Measurements from ENCODE around the gene RAB19.

RAB19 gene

DNA sequence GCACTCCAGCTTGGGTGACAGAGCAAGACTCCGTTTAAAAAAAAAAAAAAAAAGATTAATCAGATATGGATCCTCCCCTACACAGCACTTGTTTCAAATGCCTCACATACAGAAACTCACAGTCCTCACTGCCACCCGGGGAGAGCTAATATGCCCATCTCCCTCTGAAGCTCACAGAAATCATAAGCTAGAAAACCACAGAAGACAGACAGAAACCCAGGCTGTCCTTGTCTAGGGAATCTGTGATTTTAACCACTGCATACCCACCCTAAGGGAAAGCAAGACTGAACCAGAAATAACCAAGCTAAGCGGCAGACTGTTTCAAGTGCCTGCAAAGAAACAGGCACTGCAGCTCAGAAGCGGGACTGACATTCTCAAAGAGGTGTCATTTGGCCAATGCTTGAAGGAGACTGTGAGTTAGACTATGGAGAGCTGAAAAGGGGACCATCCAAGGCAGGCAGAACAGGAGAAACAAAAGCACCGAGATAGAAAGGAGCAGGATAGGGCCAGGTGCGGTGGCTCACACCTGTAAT is 43.1 kb upstream of the RAB19 start:
- TF ChIP-seq EZH2 (IDR thresholded peaks at IDR 0.05; ENCODE audit: borderline replicate concordance, low read depth, low read length, severe bottlenecking), result no peak
- no peak for TF ChIP-seq CTCF (IDR thresholded peaks at IDR 0.05; ENCODE audit: borderline replicate concordance, extremely low read depth, low read length, poor library complexity, severe bottlenecking)
- Histone ChIP-seq H3K79me2 (ENCODE audit: insufficient read depth, low read length) (no peaks in the 10 kb centered on the region), H3K9me3 (ENCODE audit: insufficient read depth, low read length, severe bottlenecking) (no peaks in the 10 kb centered on the region), H3K27me3 (ENCODE audit: insufficient read depth, low read length, poor library complexity) (no peaks in the 10 kb centered on the region), H4K20me1 (ENCODE audit: insufficient read depth, low read length) (no peaks in the 10 kb centered on the region), H3K36me3 (ENCODE audit: insufficient read depth, low read length) (peaks cover 36% of the 10 kb centered on the region), H3K4me3 (ENCODE audit: low read depth in 1 of 2, low read length in 2 of 2) (no peak overlapping the region), H3K27ac (ENCODE audit: low read length) (no peak overlapping the region), H3K9ac (ENCODE audit: low read depth, low read length) (no peak overlapping the region), H2AFZ (ENCODE audit: low read depth, low read length) (no peak overlapping the region), H3K4me1 (ENCODE audit: insufficient read depth, low read length) (no peaks in the 10 kb centered on the region), H3K4me2 (ENCODE audit: insufficient read depth, low read length) (no peak overlapping the region)
- DNase-seq (peak; percentile 16), ATAC-seq (ENCODE audit: insufficient read depth, low read depth) (peak; percentile 66)

- H3K36me3 ChIP-seq (ENCODE audit: insufficient read depth, low read length), result peaks cover 39% of the 10 kb centered on the region
- no peaks in the 10 kb centered on the region for H3K4me1 ChIP-seq (ENCODE audit: insufficient read depth, low read length)
- no peaks in the 10 kb centered on the region for H3K27me3 ChIP-seq (ENCODE audit: insufficient read depth, low read length, poor library complexity)
- H3K4me3 ChIP-seq (ENCODE audit: low read depth in 1 of 2, low read length in 2 of 2), result no peak overlapping the region
- TF ChIP-seq EZH2 (IDR thresholded peaks at IDR 0.05; ENCODE audit: borderline replicate concordance, low read depth, low read length, severe bottlenecking) (no peak), CTCF (IDR thresholded peaks at IDR 0.05; ENCODE audit: borderline replicate concordance, extremely low read depth, low read length, poor library complexity, severe bottlenecking) (no peak)
- no peak overlapping the region for H3K27ac ChIP-seq (ENCODE audit: low read length)
- H3K4me2 ChIP-seq (ENCODE audit: insufficient read depth, low read length), result no peak overlapping the region
- no peaks in the 10 kb centered on the region for H3K79me2 ChIP-seq (ENCODE audit: insufficient read depth, low read length)
- DNase-seq (no peak), ATAC-seq (ENCODE audit: insufficient read depth, low read depth) (no peak)
- H3K9me3 ChIP-seq (ENCODE audit: insufficient read depth, low read length, severe bottlenecking), result no peaks in the 10 kb centered on the region
- H3K9ac ChIP-seq (ENCODE audit: low read depth, low read length), result no peak overlapping the region
- H4K20me1 ChIP-seq (ENCODE audit: insufficient read depth, low read length), result no peaks in the 10 kb centered on the region
- no peak overlapping the region for H2AFZ ChIP-seq (ENCODE audit: low read depth, low read length)
Measured at GRCh38 chr7:140364819-140365218, 39.0 kb upstream of the RAB19 start.

GRCh38 chr7:140367528-140367927 is 36.3 kb upstream of the RAB19 start:
- DNase-seq (no peak), ATAC-seq (ENCODE audit: insufficient read depth, low read depth) (no peak)
- Histone ChIP-seq H3K4me1 (ENCODE audit: insufficient read depth, low read length) (no peaks in the 10 kb centered on the region), H3K9ac (ENCODE audit: low read depth, low read length) (no peak overlapping the region), H3K9me3 (ENCODE audit: insufficient read depth, low read length, severe bottlenecking) (no peaks in the 10 kb centered on the region), H3K27me3 (ENCODE audit: insufficient read depth, low read length, poor library complexity) (no peaks in the 10 kb centered on the region), H3K27ac (ENCODE audit: low read length) (no peak overlapping the region), H3K36me3 (ENCODE audit: insufficient read depth, low read length) (peaks cover 39% of the 10 kb centered on the region), H3K4me3 (ENCODE audit: low read depth in 1 of 2, low read length in 2 of 2) (no peak overlapping the region), H3K79me2 (ENCODE audit: insufficient read depth, low read length) (no peaks in the 10 kb centered on the region), H2AFZ (ENCODE audit: low read depth, low read length) (no peak overlapping the region), H3K4me2 (ENCODE audit: insufficient read depth, low read length) (no peak overlapping the region), H4K20me1 (ENCODE audit: insufficient read depth, low read length) (no peaks in the 10 kb centered on the region)
- no peak for TF ChIP-seq EZH2 (IDR thresholded peaks at IDR 0.05; ENCODE audit: borderline replicate concordance, low read depth, low read length, severe bottlenecking)

- Histone ChIP-seq H4K20me1 (ENCODE audit: insufficient read depth, low read length) (no peaks in the 10 kb centered on the region), H3K79me2 (ENCODE audit: insufficient read depth, low read length) (0 out of 2 replicates have a peak, but pooled peaks cover 2% of the 10 kb centered on the region), H3K27ac (ENCODE audit: low read length) (no peak overlapping the region), H3K4me2 (ENCODE audit: insufficient read depth, low read length) (no peak overlapping the region), H3K4me1 (ENCODE audit: insufficient read depth, low read length) (no peaks in the 10 kb centered on the region), H2AFZ (ENCODE audit: low read depth, low read length) (no peak overlapping the region), H3K4me3 (ENCODE audit: low read depth in 1 of 2, low read length in 2 of 2) (no peak overlapping the region), H3K27me3 (ENCODE audit: insufficient read depth, low read length, poor library complexity) (no peaks in the 10 kb centered on the region), H3K9ac (ENCODE audit: low read depth, low read length) (no peak overlapping the region), H3K36me3 (ENCODE audit: insufficient read depth, low read length) (peaks cover 32% of the 10 kb centered on the region), H3K9me3 (ENCODE audit: insufficient read depth, low read length, severe bottlenecking) (no peaks in the 10 kb centered on the region)
- TF ChIP-seq EZH2 (IDR thresholded peaks at IDR 0.05; ENCODE audit: borderline replicate concordance, low read depth, low read length, severe bottlenecking) (no peak), CTCF (IDR thresholded peaks at IDR 0.05; ENCODE audit: borderline replicate concordance, extremely low read depth, low read length, poor library complexity, severe bottlenecking) (no peak)
- no peak for ATAC-seq (ENCODE audit: insufficient read depth, low read depth)
- DNase-seq, result no peak
Measured at GRCh38 chr7:140369294-140369693, 34.6 kb upstream of the RAB19 start.
